Mesendoderm (in vitro differentiated cells): ENCODE data around the gene MRTFA.

ENCODE experiments used
- DNase-seq: peaks from one replicate; pipeline ENCODE4 v3.0.0; 2013
- H2AK5ac ChIP-seq: 2 replicates; pipeline ENCODE4 v1.6.1; 2013; ENCODE audit warnings: low read length, inconsistent platforms
- H2BK120ac ChIP-seq: 2 replicates; pipeline ENCODE4 v1.6.1; 2013; ENCODE audit warnings: low read depth, mild to moderate bottlenecking, low read length, moderate library complexity, mixed read lengths
- H2BK15ac ChIP-seq: replicated peaks from 2 replicates; pipeline ENCODE4 v1.6.1; 2013; ENCODE audit warnings: low read depth, mild to moderate bottlenecking, moderate library complexity
- H2BK5ac ChIP-seq: 2 replicates; pipeline ENCODE4 v1.6.1; 2013; ENCODE audit warnings: low read length, inconsistent platforms
- H3K18ac ChIP-seq: 2 replicates; pipeline ENCODE4 v1.6.1; 2013; ENCODE audit warnings: mild to moderate bottlenecking, low read length, mixed read lengths
- H3K23ac ChIP-seq: one replicate; pipeline ENCODE4 v1.6.1; 2013; ENCODE audit warnings: low read length
- H3K27ac ChIP-seq: 2 replicates; pipeline ENCODE4 v1.5.1; 2013; ENCODE audit warnings: low read depth, mild to moderate bottlenecking, inconsistent platforms, low read length, moderate library complexity
- H3K27me3 ChIP-seq: 2 replicates; pipeline ENCODE4 v1.6.1; 2013; ENCODE audit warnings: low read length, control low read depth, mild to moderate bottlenecking, inconsistent platforms; ENCODE audit not compliant: insufficient read depth, poor library complexity
- H3K36me3 ChIP-seq: 2 replicates; pipeline ENCODE4 v1.6.1; 2013; ENCODE audit warnings: low read length, inconsistent platforms; ENCODE audit not compliant: control insufficient read depth, insufficient read depth
- H3K4ac ChIP-seq: one replicate; pipeline ENCODE4 v1.6.1; 2013; ENCODE audit warnings: low read depth, mild to moderate bottlenecking, low read length, moderate library complexity
- H3K4me1 ChIP-seq: 2 replicates; pipeline ENCODE4 v1.6.1; 2013; ENCODE audit warnings: low read depth, low read length, inconsistent platforms; ENCODE audit not compliant: control insufficient read depth
- H3K4me2 ChIP-seq: 2 replicates; pipeline ENCODE4 v1.6.1; 2013; ENCODE audit warnings: low read length
- H3K4me3 ChIP-seq: 2 replicates; pipeline ENCODE4 v1.5.1; 2013; ENCODE audit warnings: mild to moderate bottlenecking, low read length
- H3K56ac ChIP-seq: one replicate; pipeline ENCODE4 v1.6.1; 2013; ENCODE audit warnings: low read length
- H3K79me1 ChIP-seq: 2 replicates; pipeline ENCODE4 v1.6.1; 2013; ENCODE audit warnings: low read length, inconsistent platforms
- H3K79me2 ChIP-seq: 2 replicates; pipeline ENCODE4 v1.6.1; 2013; ENCODE audit warnings: mild to moderate bottlenecking, low read length; ENCODE audit not compliant: control insufficient read depth, insufficient read depth
- H3K9ac ChIP-seq: 2 replicates; pipeline ENCODE4 v1.6.1; 2013; ENCODE audit warnings: low read length, inconsistent platforms
- H4K5ac ChIP-seq: one replicate; pipeline ENCODE4 v1.6.1; 2013; ENCODE audit warnings: low read length
- H4K8ac ChIP-seq: one replicate; pipeline ENCODE4 v1.6.1; 2013; ENCODE audit warnings: low read depth, mild to moderate bottlenecking, control low read depth, low read length, moderate library complexity
- WGBS: extraction: QIAGEN DNeasy Blood & Tissue Kit; methylation state at CpG from one replicate; pipeline ENCODE4 v1.1.7; 2013; ENCODE audit warnings: low lambda C conversion rate, missing lambda C conversion rate; ENCODE audit not compliant: insufficient coverage; ENCODE audit errors: extremely low coverage; 5-methylcytosine and 5-hydroxymethylcytosine counted together

Gene MRTFA

GRCh38 chr22:40412441-40412840 lies 224.1 kb downstream of the MRTFA start:
- no peak overlapping the region for H3K4me2 ChIP-seq
- H3K4me1 ChIP-seq, result no peaks in the 10 kb centered on the region
- no CpG with 5 or more reads among the region's 2 CpGs for WGBS
- H3K4ac ChIP-seq, result no peak overlapping the region
- H2BK120ac ChIP-seq, result no peak overlapping the region
- H3K4me3 ChIP-seq, result no peak overlapping the region
- peaks cover 18% of the 10 kb centered on the region for H3K36me3 ChIP-seq
- H3K23ac ChIP-seq, result no peak overlapping the region
- DNase-seq, result no peak
- H2AK5ac ChIP-seq, result no peak overlapping the region
- no peak overlapping the region for H4K5ac ChIP-seq
- H3K79me2 ChIP-seq, result no peaks in the 10 kb centered on the region
- H3K79me1 ChIP-seq, result no peaks in the 10 kb centered on the region
- H3K56ac ChIP-seq, result no peak overlapping the region
- no peak overlapping the region for H3K9ac ChIP-seq
- no peak overlapping the region for H4K8ac ChIP-seq
- no peak overlapping the region for H2BK15ac ChIP-seq
- H2BK5ac ChIP-seq, result no peak overlapping the region
- H3K27ac ChIP-seq, result no peak overlapping the region
- H3K27me3 ChIP-seq, result no peaks in the 10 kb centered on the region
- H3K18ac ChIP-seq, result no peak overlapping the region

- no peak overlapping the region for H2BK15ac ChIP-seq
- H3K23ac ChIP-seq, result no peak overlapping the region
- H2BK5ac ChIP-seq, result no peak overlapping the region
- H4K5ac ChIP-seq, result no peak overlapping the region
- no peaks in the 10 kb centered on the region for H3K79me1 ChIP-seq
- no peaks in the 10 kb centered on the region for H3K27me3 ChIP-seq
- H3K4me3 ChIP-seq, result no peak overlapping the region
- no peaks in the 10 kb centered on the region for H3K79me2 ChIP-seq
- no peak for DNase-seq
- H3K36me3 ChIP-seq, result peaks cover 20% of the 10 kb centered on the region
- H4K8ac ChIP-seq, result no peak overlapping the region
- no peak overlapping the region for H3K9ac ChIP-seq
- no peak overlapping the region for H3K18ac ChIP-seq
- H3K4me1 ChIP-seq, result no peaks in the 10 kb centered on the region
- H3K27ac ChIP-seq, result no peak overlapping the region
- no peak overlapping the region for H2AK5ac ChIP-seq
- no CpG with 5 or more reads among the region's 7 CpGs for WGBS
- H3K56ac ChIP-seq, result no peak overlapping the region
- H3K4me2 ChIP-seq, result no peak overlapping the region
- H3K4ac ChIP-seq, result no peak overlapping the region
- no peak overlapping the region for H2BK120ac ChIP-seq
Measured at GRCh38 chr22:40411506-40411861, 225.0 kb downstream of the MRTFA start.

DNA sequence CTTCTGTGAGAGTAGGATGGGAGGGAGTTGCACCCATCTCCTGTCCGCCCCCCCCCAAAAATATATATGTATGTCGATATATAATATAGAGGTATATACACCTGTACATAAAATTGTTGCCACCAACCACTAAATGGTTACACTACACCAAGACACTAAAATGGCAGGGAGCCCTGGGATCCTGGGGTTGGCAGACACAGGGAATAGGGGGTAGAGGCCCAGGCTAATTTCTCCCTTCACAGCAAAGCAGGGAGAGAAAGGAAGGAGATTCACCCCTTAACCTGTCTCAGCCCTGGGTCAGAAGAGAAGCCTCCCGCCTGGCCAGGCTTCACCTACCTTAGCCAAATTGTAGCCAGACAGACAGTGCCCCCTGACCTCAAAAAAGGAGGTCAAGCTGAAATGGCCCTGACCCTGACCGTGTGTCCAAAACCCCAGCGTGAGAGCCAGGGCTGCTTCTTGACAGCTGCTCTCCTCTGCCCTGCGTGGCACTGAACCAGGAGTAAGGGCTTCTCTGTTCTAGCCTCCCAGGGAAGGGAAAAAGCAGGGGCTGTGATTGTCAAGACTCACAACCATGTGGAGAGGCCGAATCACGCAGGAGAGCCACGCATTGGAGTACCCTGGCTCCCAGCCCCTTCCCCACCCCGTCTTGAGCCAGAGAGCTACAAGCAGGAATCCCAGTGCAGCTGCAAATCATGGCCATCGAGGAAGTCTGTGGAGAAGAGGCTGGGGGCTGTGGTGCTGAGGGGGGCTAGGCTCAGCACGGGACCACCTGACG lies 225.6 kb downstream of the MRTFA start:
- Histone ChIP-seq H2BK120ac (no peak overlapping the region), H3K4me1 (no peaks in the 10 kb centered on the region), H3K36me3 (peaks cover 22% of the 10 kb centered on the region), H2BK15ac (no peak overlapping the region), H3K27ac (no peak overlapping the region), H3K79me1 (no peaks in the 10 kb centered on the region), H2BK5ac (no peak overlapping the region), H3K56ac (no peak overlapping the region), H4K8ac (no peak overlapping the region), H3K23ac (no peak overlapping the region), H3K4me2 (no peak overlapping the region), H3K9ac (no peak overlapping the region), H3K4me3 (no peak overlapping the region), H2AK5ac (no peak overlapping the region), H3K4ac (no peak overlapping the region), H3K27me3 (no peaks in the 10 kb centered on the region), H3K18ac (no peak overlapping the region), H4K5ac (no peak overlapping the region), H3K79me2 (no peaks in the 10 kb centered on the region)
- WGBS, result no CpG with 5 or more reads among the region's 13 CpGs
- no peak for DNase-seq

DNA sequence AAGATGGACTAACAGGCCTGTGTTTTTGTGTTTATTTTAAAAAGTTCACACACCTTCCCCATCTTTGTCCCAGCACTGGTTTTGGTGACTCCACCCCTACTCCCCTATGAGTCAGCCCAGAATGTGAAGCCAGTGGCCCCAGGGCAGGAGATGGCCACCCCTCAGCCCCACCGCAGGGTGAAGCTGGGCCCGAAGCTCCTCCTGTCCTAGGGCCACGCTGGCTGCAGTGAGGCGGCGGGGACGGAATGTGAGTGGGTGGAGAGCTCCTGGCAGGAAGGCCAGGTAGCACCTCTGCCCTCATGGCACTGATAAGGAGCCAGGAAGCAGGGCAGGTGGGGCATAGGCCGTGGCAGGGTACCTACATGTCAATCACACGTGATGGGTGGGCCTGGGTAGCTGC lies 226.2 kb downstream of the MRTFA start:
- H4K5ac ChIP-seq, result no peak overlapping the region
- no peak overlapping the region for H4K8ac ChIP-seq
- H3K79me2 ChIP-seq, result no peaks in the 10 kb centered on the region
- no peak overlapping the region for H3K56ac ChIP-seq
- no peak overlapping the region for H3K4me3 ChIP-seq
- H3K23ac ChIP-seq, result no peak overlapping the region
- H2BK5ac ChIP-seq, result no peak overlapping the region
- H3K4me1 ChIP-seq, result no peaks in the 10 kb centered on the region
- no peaks in the 10 kb centered on the region for H3K79me1 ChIP-seq
- DNase-seq, result peak; percentile 13
- no peak overlapping the region for H3K18ac ChIP-seq
- WGBS, result no CpG with 5 or more reads among the region's 8 CpGs
- H2BK15ac ChIP-seq, result no peak overlapping the region
- no peak overlapping the region for H3K4ac ChIP-seq
- no peak overlapping the region for H2AK5ac ChIP-seq
- no peaks in the 10 kb centered on the region for H3K27me3 ChIP-seq
- H2BK120ac ChIP-seq, result no peak overlapping the region
- no peak overlapping the region for H3K27ac ChIP-seq
- no peak overlapping the region for H3K4me2 ChIP-seq
- H3K36me3 ChIP-seq, result peaks cover 24% of the 10 kb centered on the region
- no peak overlapping the region for H3K9ac ChIP-seq

DNA sequence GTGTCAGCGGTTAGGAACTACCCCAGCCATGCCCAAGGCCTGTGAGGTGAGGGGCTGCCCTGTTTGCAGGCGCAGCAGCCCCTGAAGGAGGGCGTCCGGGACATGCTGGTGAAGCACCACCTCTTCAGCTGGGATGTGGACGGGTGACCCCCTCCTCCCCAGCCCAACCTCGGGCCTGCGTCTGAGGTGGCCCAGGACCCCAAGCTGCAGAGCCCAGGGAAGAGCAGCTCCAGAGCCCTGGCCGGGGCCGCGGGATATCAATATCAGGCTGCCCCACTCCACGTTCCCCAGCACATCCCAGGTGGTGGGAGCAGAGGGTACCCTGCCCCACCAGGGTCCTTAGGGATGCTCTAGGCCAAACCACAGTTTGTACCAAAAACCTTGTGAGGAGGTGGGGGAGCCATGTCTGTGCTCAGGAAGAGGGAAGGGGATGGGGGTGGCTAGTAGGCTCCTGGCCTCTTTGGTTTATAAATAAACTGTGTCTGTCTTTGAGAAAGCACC lies 226.9 kb downstream of the MRTFA start:
- H3K36me3 ChIP-seq, result peaks cover 24% of the 10 kb centered on the region
- H3K4me3 ChIP-seq, result no peak overlapping the region
- no peaks in the 10 kb centered on the region for H3K79me1 ChIP-seq
- no peak overlapping the region for H3K56ac ChIP-seq
- no peak overlapping the region for H3K9ac ChIP-seq
- no peak overlapping the region for H3K18ac ChIP-seq
- H2BK120ac ChIP-seq, result no peak overlapping the region
- H4K5ac ChIP-seq, result no peak overlapping the region
- DNase-seq, result no peak
- H2BK5ac ChIP-seq, result no peak overlapping the region
- no peak overlapping the region for H3K23ac ChIP-seq
- no CpG with 5 or more reads among the region's 11 CpGs for WGBS
- no peak overlapping the region for H3K4me2 ChIP-seq
- H3K27me3 ChIP-seq, result no peaks in the 10 kb centered on the region
- H2BK15ac ChIP-seq, result no peak overlapping the region
- no peak overlapping the region for H4K8ac ChIP-seq
- H3K4ac ChIP-seq, result no peak overlapping the region
- H3K79me2 ChIP-seq, result no peaks in the 10 kb centered on the region
- no peaks in the 10 kb centered on the region for H3K4me1 ChIP-seq
- no peak overlapping the region for H3K27ac ChIP-seq
- H2AK5ac ChIP-seq, result no peak overlapping the region
